ENCODE results near the gene CHAT. TPM values are rescaled to one million over a fixed set of nuclear protein-coding genes. Genes with fewer than 3 reads are reported as not detected.

The CHAT gene
- total RNA-seq, 2 donors from 2014 or later = 0.16 to 1.2 TPM

DNA sequence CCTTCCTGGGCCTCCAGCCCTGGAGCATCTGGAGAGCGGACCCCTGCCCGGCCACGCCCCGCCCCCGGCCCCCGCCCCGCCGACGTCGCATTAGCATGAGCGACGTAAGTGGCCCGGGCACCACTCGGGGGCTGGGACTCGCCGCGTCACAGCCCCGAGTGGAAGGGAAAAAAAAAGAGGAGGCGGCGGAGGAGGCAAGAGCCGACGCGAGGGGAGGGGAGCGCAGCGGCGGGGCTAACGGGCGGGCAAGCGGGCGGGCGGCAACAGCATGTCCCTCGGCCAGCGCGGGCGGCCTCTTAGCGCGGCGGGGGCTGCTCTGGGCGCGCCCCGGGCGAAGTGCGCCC lies 3.8 kb upstream of the CHAT start, which contains the start of gene SLC18A3:
SLC18A3 (plus strand) TSS at position 197 of the 344 bp plus-strand sequence. CDS start 431 bp downstream, outside the sequence.
- Histone ChIP-seq H3K9me3 (no peaks in the 10 kb centered on the region), H3K27me3 (peaks cover 67% of the 10 kb centered on the region), H3K27ac (no peak within 1 kb of the TSS), H3K4me3 (no peak within 1 kb of the TSS), H3K4me1 (no peaks in the 10 kb centered on the region), H3K36me3 (no peaks in the 10 kb centered on the region), H3K9ac (ENCODE audit: low read depth in 2 of 2, low read length in 2 of 2) (no peak within 1 kb of the TSS)
- TF ChIP-seq, protein P1, sequence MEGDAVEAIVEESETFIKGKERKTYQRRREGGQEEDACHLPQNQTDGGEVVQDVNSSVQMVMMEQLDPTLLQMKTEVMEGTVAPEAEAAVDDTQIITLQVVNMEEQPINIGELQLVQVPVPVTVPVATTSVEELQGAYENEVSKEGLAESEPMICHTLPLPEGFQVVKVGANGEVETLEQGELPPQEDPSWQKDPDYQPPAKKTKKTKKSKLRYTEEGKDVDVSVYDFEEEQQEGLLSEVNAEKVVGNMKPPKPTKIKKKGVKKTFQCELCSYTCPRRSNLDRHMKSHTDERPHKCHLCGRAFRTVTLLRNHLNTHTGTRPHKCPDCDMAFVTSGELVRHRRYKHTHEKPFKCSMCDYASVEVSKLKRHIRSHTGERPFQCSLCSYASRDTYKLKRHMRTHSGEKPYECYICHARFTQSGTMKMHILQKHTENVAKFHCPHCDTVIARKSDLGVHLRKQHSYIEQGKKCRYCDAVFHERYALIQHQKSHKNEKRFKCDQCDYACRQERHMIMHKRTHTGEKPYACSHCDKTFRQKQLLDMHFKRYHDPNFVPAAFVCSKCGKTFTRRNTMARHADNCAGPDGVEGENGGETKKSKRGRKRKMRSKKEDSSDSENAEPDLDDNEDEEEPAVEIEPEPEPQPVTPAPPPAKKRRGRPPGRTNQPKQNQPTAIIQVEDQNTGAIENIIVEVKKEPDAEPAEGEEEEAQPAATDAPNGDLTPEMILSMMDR (IDR thresholded peaks at IDR 0.05) = no peak
- intact Hi-C loops (cut with DNase I) = no loop called here
- DNase-seq = no peak

DNA sequence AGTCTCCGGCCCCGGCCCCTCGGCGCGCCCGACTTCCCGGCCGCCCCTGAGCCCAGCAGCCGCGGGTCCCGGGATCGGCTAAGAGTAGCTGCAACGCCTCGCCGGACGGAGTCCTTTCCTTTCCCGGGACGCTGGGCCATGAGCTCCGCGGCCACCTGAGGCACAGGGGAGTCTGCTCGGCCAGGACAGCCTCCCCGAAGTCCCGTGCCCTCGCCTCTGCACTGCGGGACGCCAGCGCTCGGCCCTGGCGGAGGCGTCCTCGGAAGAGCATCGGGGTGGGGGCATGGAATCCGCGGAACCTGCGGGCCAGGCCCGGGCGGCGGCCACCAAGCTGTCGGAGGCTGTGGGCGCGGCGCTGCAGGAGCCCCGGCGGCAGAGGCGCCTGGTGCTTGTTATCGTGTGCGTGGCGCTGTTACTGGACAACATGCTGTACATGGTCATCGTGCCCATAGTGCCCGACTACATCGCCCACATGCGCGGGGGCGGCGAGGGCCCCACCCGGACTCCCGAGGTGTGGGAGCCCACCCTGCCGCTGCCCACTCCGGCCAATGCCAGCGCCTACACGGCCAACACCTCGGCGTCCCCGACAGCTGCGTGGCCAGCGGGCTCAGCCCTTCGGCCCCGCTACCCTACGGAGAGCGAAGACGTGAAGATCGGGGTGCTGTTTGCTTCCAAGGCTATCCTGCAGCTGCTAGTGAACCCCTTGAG lies 3.2 kb upstream of the CHAT start:
- Histone ChIP-seq H3K36me3 (no peaks in the 10 kb centered on the region), H3K27me3 (peaks cover 67% of the 10 kb centered on the region), H3K9me3 (no peaks in the 10 kb centered on the region), H3K4me3 (no peak overlapping the region), H3K9ac (ENCODE audit: low read depth in 2 of 2, low read length in 2 of 2) (no peak overlapping the region), H3K27ac (no peak overlapping the region), H3K4me1 (no peaks in the 10 kb centered on the region)
- intact Hi-C loops (cut with DNase I) = no loop called here
- DNase-seq = no peak
- TF ChIP-seq, protein P1 (IDR thresholded peaks at IDR 0.05) = no peak

DNA sequence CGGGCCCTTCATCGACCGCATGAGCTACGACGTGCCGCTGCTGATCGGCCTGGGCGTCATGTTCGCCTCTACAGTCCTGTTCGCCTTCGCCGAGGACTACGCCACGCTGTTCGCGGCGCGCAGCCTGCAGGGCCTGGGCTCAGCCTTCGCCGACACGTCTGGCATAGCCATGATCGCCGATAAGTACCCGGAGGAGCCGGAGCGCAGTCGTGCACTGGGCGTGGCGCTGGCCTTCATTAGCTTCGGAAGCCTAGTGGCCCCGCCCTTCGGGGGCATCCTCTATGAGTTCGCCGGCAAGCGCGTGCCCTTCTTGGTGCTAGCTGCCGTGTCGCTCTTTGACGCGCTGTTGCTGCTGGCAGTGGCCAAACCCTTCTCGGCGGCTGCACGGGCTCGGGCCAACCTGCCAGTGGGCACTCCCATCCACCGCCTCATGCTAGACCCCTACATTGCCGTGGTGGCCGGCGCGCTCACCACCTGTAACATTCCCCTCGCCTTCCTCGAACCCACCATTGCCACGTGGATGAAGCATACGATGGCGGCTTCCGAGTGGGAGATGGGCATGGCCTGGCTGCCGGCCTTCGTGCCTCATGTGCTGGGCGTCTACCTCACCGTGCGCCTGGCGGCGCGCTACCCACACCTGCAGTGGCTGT lies 2.5 kb upstream of the CHAT start:
- intact Hi-C loops (cut with DNase I) = no loop called here
- Histone ChIP-seq H3K27ac (no peak overlapping the region), H3K9me3 (no peaks in the 10 kb centered on the region), H3K27me3 (peaks cover 67% of the 10 kb centered on the region), H3K9ac (ENCODE audit: low read depth in 2 of 2, low read length in 2 of 2) (no peak overlapping the region), H3K36me3 (no peaks in the 10 kb centered on the region), H3K4me1 (no peaks in the 10 kb centered on the region), H3K4me3 (no peak overlapping the region)
- no peak for DNase-seq
- TF ChIP-seq, protein P1 (IDR thresholded peaks at IDR 0.05) = no peak

- no peak for DNase-seq
- Histone ChIP-seq H3K4me3 (no peak overlapping the region), H3K9ac (ENCODE audit: low read depth in 2 of 2, low read length in 2 of 2) (no peak overlapping the region), H3K9me3 (no peaks in the 10 kb centered on the region), H3K27ac (no peak overlapping the region), H3K36me3 (no peaks in the 10 kb centered on the region), H3K27me3 (peaks cover 67% of the 10 kb centered on the region), H3K4me1 (no peaks in the 10 kb centered on the region)
- TF ChIP-seq, protein P1 (IDR thresholded peaks at IDR 0.05) = no peak
- intact Hi-C loops (cut with DNase I) = no loop called here
Observed at GRCh38 chr10:49611816-49612512, 1.9 kb upstream of the CHAT start.

DNA sequence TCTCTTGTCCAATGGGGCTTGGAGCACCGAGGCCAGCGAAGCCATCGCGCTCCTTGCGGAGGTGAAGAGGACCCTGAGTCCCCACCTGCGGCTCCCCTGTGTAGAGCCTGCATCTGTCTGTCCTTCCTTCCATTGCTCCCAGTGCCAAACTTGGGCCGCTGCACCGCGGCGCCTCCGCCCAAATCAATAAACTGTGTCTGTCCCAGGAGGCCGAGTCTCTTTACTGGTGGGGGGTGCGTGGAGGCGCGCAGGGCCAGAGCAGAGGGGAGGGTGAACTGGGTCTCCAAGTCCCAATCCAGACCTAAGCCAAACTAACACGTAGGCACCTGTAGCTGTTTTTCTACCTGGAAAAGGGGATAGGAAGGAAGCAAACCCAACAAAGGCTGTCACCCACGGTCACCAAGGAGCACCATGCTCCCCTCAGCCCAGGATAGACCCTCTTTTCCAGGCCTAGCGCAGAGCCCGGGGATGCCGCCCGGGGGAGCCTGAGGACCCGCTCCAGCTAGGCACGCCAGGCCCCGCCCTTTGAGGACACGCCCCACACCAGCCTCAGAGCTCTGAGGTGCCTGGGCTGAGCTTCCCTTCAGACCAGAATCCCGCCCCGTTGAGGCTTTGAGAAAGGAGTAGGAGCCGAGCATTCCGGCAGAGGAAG lies 1.2 kb upstream of the CHAT start:
- no peak for DNase-seq
- Histone ChIP-seq H3K4me3 (no peak overlapping the region), H3K4me1 (no peaks in the 10 kb centered on the region), H3K9me3 (no peaks in the 10 kb centered on the region), H3K36me3 (no peaks in the 10 kb centered on the region), H3K27me3 (peaks cover 67% of the 10 kb centered on the region), H3K9ac (ENCODE audit: low read depth in 2 of 2, low read length in 2 of 2) (no peak overlapping the region), H3K27ac (no peak overlapping the region)
- TF ChIP-seq, protein P1 (IDR thresholded peaks at IDR 0.05) = no peak
- intact Hi-C loops (cut with DNase I) = no loop called here

Measured in colonic mucosa (tissue), 4 donors.